ENCODE data around the gene HPCAL4.

The HPCAL4 gene

DNA sequence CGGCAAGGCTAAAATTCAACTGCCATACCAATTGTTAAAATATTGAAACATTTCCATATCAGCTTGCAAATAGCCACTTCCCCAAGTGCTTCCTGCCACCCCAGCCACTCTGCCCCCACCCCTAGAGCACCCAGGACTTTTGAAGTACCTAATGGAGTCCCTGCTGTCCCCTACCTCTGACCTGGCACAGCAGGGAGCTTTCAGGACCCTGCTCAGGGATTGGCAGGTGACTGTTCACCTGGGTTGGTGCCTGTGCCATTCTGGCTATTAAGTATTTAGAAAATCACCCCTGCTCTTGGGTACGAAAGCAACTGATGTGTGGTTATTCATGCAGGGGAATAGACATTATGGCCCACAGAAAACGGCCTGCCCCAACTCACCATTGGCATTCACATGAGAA lies 9.1 kb upstream of the HPCAL4 start:
- DNase-seq: no peak

DNA sequence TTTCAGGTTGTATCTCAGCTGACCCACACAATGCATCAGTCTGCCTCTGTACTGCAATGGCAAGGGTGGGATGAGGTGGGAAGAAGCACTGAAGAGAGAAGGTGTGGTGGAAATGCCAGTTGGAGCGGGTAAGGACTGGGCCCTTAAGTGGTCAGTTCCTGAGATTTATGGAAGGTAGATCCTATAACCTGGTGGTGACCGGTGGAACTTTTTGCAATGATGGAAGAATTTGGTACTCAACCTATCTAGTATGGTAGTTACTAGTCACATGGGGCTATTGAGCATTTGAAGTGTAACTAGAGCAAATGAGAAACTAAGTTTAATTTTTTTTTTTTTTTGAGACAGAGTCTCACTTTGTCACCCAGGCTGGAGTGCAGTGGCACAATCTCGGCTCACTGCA lies 8.2 kb upstream of the HPCAL4 start:
- DNase-seq: no peak

DNA sequence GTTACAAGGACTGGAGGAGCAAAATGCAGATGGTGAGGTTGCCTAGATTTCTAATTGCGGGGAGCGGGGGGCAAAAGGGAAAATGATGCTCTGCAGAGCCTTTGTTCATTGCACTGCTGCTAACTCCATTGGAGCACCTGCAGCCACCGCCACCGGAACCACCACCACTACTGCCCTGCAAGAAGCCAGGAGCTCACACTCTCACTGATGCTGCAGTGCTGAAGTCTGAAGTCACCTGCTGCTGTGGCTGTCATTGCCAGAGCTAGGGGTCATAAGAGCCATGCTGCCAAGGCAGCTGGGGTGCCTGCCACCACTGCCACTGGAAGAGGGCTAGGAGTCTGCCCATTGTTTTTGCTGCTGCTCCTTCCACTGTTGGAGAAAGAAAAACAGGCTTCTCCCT lies 7.3 kb upstream of the HPCAL4 start:
- DNase-seq: no peak

DNA sequence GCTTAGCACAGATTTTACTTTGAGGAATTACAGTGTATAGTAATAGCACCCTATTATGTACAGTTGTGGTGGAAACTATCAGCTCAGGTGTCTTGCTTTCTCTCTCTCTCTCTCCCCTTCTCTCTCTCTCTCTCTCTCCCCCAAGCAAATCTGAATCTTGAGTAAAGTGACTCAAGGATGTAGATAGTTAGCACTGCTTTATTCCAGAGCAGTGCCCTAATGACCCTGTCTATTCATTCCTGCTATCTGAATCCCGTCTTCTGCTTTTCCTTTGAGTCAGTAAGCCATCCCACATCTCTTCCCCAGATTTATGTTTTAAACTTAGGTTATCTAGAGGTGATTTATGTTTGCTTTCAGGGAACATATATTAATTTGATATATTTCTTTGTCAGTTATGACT lies 5.2 kb upstream of the HPCAL4 start:
- DNase-seq: no peak

GRCh38 chr1:39695016-39695415 lies 3.8 kb upstream of the HPCAL4 start:
- DNase-seq: no peak

DNA sequence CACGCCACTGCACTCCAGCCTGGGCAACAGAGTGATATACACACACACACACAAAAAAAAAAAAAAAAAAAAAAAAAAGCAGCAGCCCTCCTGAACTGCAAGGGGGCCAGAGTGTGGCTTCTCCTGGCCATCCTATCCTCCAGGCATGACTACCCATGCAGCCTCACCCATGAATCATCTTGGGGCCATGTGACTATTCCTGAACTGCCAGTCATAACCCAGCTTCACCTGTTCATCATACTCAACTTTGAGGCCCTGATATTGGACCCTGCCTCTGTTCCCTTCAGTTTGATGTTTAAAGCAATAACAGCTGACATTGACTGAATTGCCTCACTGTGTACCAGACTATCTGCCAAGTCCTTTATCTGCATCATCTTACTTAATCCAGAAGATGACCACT lies 2.8 kb upstream of the HPCAL4 start:
- no peak for DNase-seq

DNA sequence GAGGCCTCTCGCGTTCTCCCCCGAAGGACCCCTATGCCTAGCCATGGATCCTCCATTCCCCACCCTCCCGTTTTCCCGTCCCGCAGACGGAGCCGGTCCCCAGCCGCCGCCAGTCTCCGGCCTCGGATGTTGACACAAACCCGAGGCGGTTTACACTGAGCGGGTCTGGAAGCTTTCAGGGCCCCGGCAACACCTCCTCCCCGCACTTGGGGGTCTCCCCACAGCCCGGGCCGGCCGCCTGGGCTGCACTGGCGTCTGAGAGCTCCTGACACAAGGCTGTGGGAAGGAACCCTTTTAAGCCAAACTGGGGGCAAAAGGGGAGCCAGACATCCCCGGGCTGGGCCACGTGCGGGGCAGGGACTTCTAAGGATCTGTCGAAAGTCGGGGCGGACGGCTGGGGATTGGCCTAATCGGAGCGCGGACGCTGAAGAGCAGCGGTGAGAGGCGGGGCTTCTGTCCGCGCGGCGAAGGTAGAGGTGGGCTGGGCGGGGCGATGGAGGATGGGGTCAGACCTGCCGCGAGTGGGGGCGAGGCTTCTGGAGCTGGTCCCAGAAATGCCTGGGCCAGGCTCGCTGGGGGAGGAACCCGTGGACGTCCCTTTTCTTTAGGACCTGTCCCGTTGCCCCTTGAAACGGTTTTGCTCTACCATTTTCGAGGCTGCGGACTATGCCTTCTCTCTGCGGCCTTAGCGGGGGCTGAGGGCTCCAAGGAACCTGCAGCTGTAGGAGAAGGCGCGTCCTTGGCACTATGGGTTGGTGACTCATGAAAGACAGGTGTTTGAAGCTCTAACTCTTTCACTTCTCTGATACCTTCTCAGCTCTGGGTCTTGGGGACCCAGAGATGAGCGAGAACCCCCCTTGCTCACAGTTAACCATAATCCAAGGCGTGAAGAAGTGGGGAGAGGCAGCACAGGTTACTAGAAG lies 1.2 kb upstream of the HPCAL4 start:
- no peak for DNase-seq

DNA sequence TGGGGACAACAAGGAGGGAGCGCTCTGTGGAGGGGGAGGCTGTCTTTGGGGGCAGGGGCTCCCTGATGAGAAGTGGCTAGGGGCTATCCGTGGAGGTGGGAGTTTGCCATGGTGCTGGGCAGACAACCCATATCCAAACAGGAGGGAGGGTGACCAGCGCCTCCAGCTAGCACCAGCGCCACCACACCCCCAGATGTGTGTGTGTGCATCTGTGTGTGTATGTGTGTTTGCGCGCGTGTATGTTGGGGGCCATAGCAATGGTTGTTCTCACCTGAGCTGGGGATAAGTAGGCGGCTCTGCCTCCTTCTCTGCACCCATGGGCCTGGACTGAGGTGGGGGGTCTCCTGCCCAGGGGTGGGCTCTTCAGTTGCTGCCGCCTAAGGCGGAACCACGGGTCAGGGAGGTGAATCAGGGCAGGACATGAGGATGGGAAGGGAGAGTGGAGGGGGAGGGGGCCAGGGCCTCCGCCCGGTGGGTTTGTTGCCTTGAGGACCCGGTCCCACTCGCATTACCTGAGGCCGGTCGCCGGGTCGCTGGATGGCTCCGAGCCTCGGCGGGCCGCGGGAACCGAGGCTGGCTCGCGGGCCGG lies 345 bp downstream of the HPCAL4 start:
- DNase-seq: no peak

- no peak for DNase-seq
Measured at GRCh38 chr1:39690225-39690624, 1.0 kb downstream of the HPCAL4 start.

GRCh38 chr1:39689635-39690034 lies 1.6 kb downstream of the HPCAL4 start:
- DNase-seq: no peak

- DNase-seq: no peak
Measured at GRCh38 chr1:39689214-39689613, 2.0 kb downstream of the HPCAL4 start.

DNA sequence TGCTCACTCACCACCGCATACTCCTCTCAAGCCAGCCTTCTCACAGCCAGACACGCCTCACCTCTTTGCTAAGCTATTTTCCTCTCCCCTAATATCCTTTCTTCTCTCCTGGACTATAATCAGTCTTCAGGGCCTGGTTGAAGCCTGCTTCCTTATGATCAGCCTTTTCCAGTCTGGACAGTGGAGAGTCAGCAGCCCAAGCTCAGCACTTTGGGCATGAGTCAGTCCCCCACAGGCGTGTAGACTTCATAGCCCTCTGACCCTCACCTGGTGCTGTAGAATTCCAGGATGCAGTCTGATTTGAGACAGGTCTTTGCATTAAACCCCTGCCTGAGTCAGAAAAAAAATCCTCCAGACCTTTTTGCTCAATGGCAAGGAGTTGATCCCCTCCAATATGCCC lies 2.5 kb downstream of the HPCAL4 start:
- no peak for DNase-seq

DNA sequence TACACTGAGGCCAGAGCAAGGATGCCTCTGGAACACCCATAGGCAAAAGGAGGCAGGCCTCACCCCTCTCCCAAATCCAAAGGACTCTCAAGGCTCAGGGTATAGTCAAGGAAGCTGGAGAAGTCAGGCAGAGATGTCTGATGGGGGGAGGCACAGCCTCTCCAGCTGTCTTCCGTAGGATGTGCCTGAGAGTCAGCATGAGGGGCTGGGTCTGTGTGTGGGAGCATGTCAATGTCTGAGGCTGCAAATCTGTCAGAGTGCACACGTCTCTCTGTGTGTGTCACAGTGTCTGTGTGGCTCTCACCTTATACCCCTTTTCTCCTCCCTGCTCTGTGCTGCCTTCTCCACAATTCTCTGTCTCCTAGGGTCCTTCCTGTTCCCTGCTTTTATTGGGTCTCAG lies 4.0 kb downstream of the HPCAL4 start:
- no peak for DNase-seq

DNA sequence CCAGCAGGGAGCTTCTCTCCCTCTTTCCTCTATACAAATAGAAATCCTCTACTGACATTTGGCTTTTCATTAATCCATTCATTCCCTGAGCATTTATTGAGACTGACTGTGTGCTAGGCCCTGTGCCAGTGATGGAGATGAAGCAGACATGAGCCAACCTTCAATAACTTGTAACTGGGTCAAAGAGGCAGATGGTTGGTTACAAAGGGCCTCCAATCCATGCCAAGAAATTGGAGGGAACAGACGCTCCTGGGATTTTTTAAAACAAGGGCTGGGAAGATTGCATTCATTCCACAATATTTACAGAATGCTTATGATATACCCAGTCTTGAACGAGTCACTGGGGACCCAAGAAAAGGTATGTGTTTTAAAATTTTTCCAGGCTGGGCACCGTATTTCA lies 6.2 kb downstream of the HPCAL4 start:
- no peak for DNase-seq

- DNase-seq: no peak
Measured at GRCh38 chr1:39684313-39684664, 6.9 kb downstream of the HPCAL4 start.

GRCh38 chr1:39683591-39684312 lies 7.5 kb downstream of the HPCAL4 start:
- no peak for DNase-seq

- DNase-seq: no peak
Measured at GRCh38 chr1:39681999-39682398, 9.2 kb downstream of the HPCAL4 start.

DNA sequence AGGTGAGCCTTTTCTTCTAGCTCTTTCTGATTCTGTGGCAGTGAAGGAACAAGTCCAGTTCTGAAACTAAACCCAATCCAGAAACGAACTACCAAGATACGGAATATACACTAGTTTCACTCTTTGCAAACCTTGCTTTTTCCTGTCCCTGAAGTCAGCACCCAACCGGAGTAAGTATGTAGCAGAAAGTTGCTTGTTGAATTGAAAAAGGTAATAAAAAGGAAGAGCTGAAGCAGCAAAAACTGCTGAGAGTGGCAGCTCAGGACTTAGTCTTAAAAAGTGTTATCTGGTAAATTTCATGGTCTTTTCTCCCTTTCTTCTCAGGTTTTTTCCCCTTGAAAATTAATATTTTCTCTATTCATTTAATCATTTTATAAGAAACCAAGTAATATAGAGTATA lies 9.9 kb downstream of the HPCAL4 start:
- DNase-seq: no peak

- no peak for DNase-seq
Measured at GRCh38 chr1:39680751-39681150, 10.5 kb downstream of the HPCAL4 start.

DNA sequence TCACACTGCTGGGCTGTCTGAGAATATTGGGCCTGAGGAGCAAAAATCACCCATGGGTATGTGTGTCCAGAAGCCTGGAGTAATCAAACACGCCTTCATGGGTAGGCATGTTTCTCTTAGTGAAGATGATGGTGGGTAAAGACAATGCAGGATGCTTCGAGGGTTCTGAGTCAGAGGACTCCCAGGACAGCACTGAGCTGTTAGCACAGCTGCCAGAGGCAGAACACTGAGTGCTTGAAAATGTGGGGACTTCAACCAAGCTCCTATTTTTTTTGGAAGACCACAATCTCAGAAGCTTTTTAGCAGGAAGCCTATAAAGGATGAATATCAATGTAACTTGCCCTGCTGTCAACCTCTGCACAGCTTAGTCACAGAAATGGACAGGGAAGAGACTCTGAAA lies 11.4 kb downstream of the HPCAL4 start:
- no peak for DNase-seq

DNA sequence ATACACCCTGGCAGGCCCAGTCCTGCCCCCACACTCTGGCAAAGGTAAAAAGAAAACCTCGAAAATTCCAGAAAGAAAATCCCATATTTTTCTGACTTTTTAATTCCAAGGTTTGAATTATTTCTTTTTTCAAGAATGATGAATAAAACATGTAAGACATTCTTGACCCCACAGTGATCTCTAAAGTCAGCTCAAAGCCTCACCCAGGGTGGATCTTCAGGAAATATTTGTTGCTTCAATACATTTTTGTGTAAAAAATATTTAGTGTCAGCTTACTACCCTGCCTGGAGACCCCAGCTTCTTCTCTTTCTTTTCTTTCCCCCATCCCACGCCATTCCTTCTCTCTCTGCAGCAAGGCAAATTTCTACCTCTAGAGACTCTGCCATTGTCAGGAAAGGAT lies 12.3 kb downstream of the HPCAL4 start:
- DNase-seq: no peak

DNA sequence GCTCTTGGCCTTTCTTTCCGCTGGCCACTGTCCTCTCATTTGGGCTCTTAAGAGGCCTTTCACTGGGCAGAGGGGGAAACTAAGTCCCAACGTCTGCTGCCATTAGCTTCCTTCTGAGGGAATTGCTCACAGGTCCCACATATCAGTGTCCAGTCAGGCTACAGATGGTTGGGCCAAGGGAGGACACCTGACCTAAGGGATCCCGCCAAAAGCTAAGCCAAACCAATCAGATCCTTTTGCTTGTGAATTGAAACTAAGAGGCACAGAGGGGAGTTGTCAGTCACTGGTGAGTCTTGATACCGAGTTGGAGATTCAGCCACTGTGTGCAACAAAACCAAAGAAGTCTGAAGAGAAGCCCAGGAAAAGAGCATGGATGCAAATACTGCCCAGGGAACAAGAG lies 13.6 kb downstream of the HPCAL4 start:
- DNase-seq: no peak

DNA sequence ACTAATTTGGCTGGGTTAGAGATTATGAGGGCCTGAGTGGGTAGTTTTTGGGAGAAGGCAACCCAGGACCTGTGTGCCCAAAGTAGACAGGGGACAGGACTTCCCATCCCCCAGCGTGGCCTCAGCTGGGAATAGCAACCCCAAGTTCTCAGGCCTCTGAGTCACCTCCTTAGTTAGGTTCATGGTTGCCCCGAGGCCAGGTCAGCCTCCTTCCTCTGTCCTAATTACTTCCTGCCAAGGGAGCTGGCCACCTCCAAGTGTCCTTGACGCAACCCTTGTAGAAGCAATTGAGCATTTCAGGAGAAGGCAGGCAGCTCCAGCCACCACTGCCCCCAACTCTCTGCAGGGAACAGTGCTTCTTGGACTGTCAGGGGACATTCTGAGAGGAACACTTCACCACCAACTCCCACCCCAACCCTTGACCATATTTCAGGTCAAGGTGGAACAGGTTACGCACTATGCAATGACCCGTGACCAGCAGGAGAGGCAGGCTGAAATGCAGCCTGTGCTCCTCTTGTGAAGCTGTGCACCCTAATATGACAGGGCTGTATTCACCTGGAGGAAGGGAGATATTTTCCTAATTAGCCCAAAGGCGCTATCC lies 14.2 kb downstream of the HPCAL4 start:
- no peak for DNase-seq

- no peak for DNase-seq
Measured at GRCh38 chr1:39675220-39675619, 16.0 kb downstream of the HPCAL4 start.

Measured in fibroblast of upper back skin (primary cell).